Measurements from ENCODE around the gene OR7A10. TPM values are rescaled to one million over a fixed set of nuclear protein-coding genes. Genes with fewer than 3 reads are reported as not detected.

The OR7A10 gene
- total RNA-seq = not detected

DNA sequence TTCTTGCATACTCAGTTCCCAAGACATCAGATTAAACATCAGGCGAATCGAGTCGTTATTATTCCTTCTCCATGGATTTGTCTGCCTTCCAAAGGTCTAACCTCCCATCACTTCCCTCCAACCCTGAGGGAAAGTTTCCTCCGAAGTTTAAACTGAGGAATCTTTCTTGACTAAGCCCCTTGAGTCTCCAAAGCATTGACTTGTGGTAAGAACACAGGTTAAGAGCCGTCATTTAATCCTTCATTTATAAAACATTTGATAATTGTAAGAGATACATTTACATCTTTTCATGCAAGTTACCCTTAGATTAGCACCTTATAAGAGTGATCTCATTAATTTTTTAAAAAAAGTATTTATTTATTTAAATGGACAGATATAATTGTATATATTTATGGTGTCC lies at the start of gene OR7A10:
TSS of gene OR7A10 (minus strand) at position 101 of the 400 bp plus-strand sequence. CDS start 7,045 bp downstream, outside the sequence.
- TF ChIP-seq, protein P1, sequence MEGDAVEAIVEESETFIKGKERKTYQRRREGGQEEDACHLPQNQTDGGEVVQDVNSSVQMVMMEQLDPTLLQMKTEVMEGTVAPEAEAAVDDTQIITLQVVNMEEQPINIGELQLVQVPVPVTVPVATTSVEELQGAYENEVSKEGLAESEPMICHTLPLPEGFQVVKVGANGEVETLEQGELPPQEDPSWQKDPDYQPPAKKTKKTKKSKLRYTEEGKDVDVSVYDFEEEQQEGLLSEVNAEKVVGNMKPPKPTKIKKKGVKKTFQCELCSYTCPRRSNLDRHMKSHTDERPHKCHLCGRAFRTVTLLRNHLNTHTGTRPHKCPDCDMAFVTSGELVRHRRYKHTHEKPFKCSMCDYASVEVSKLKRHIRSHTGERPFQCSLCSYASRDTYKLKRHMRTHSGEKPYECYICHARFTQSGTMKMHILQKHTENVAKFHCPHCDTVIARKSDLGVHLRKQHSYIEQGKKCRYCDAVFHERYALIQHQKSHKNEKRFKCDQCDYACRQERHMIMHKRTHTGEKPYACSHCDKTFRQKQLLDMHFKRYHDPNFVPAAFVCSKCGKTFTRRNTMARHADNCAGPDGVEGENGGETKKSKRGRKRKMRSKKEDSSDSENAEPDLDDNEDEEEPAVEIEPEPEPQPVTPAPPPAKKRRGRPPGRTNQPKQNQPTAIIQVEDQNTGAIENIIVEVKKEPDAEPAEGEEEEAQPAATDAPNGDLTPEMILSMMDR (IDR thresholded peaks at IDR 0.05; ENCODE audit: low read depth) = no peak

DNA sequence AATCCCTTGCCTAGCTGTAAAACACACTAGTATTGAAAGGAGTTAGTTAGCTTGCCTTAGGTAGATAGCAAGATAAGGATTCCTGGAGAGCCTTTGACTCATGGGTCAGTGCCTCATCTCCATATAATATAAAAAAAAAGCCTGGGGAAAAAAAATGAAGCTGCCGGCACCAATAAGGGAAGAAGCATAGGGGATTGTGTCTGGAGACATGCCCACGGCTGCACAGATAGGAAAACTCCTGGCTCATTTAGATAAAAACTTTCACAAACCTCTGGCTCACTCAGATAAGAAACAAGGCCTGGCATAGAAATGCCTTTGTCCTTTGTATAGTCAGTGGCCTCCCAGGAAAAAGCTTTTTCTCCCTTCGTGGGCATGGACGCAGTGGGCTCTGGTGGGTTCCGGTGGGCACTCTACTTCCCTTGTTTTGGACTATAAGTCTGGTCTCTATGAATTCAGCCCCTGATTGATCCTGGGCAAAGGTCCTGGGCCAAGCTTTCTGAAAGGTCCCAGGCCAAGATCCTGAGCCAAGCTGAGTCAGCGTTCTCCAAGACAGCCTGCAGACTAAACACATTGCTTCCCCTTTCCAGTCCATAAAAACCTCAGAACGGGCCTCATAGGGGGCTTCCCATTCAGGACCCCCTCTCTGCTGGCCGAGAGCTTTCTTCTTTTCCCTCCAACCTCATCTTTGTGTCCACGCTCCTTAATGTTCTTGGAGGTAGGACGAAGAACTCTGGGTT lies 42.1 kb upstream of the OR7A10 start:
- TF ChIP-seq, protein P1 (IDR thresholded peaks at IDR 0.05; ENCODE audit: low read depth) = no peak

DNA sequence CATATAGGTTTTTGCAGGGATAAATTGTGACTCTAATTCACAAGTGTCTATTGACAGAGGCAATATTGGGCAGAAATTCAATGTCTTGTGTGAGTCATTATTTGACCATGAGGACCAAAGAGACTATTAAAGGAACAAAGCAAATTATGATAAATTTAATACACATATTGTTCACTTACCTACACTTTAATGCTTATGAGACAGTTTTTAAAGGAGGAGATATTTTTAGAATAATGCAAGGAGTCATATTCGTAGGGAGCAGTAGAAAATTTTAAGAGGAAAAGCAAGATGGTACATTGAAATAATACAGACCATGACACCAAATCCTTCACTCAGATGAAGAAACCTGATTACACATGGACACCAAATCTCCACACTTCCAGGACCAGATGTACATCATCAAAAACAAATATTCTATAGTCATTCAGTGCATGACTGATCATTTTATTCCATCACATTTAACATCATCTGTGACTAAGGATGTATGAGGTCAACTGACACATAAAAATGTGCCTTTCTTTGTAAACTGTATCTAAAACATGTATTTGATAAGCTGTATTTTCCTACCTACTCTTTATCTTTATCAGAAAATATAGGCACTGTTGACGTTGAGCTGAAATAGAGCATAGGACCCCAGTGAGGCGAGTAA lies 41.4 kb upstream of the OR7A10 start:
- TF ChIP-seq, protein P1 (IDR thresholded peaks at IDR 0.05; ENCODE audit: low read depth) = no peak

DNA sequence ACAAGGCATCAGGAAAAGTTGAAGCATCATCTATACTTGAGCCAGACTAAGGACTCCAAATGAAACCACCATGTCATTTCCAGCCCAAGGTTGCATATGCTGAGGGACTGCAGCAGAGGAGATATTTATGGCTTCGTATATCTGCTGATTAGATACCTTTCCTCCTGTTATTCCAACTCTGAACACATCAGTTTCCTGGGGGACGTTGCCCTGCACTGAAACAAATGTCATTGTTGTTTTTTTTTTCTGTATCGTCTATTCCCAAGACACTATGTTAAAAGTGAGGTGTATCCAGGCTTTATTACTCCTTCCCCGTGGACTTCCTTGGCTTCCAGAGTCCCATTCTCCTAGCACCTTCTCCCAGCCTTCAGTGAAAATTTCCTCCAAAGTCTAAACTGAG lies 37.3 kb upstream of the OR7A10 start, which contains the start of gene OR7A17:
TSS of gene OR7A17 (minus strand) at position 101 of the 400 bp plus-strand sequence. CDS start 4,777 bp downstream, outside the sequence.
- TF ChIP-seq, protein P1 (IDR thresholded peaks at IDR 0.05; ENCODE audit: low read depth) = no peak

DNA sequence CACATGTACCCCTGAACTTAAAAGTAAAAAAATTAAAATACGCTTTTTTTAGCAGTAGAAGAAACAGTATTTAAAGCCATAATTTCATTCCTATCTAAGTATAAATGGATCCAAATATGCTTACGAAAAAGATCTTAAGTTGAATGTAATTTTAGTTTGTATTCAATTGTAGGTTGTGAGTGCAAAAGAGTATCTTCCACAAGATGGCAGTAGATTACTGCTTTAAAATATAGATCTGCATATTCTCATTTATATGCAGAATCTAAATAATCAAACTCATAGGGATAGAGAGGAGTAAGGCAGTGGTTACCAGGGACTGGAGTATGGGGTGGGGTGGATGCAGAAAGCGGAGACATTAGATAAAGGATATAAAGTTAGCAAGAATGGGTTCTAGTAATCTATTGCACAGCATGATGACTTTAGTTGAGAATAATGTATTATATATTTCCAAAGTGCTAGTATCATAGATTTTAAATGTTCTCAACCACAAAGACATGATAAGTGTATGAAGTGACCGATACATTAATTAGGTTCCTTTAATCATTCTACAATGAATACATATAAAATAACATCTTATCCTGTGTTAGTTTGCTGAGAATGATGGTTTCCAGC lies 23.0 kb upstream of the OR7A10 start:
- TF ChIP-seq, protein P1 (IDR thresholded peaks at IDR 0.05; ENCODE audit: low read depth) = no peak

DNA sequence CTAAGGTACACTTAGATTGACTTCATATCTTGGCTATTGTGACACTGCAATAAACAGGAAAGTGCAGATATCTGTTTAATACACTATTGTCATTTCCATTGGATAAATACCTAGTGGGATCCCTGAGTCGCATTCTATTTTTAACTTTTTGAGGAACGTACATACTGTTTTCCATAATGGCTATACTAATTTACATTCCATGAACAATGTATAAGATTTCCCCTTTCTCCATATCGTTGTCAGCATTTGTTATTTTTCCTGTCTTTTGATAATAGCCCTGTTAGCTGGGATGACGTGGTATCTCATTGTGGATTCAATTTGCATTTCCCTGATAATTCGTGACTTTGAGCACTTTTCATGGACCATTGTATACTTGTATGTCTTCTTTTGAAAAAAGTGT lies 19.8 kb upstream of the OR7A10 start:
- TF ChIP-seq, protein P1 (IDR thresholded peaks at IDR 0.05; ENCODE audit: low read depth) = no peak

DNA sequence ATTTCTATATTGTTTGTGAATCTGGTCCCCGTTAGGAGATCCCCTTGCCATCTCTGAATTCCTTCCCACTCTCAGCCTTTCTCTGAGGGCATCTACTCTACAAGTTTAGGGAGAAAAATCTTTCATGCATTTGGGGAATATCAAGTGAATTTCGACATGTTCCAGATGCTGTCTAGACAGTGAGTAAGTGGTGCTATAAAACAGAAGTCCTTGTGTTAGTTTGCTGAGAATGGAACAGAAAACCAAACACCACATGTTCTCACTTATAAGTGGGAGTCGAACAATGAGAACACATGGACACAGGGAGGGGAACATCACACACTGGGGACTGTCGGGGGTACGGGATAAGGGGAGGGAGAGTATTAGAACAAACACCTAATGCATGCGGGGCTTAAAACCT lies 5.1 kb downstream of the OR7A10 start:
- TF ChIP-seq, protein P1 (IDR thresholded peaks at IDR 0.05; ENCODE audit: low read depth) = no peak

Measured in subcutaneous adipose tissue (tissue), 4 donors.